DMS114 treated with DMSO at 0.1 percent for 48 hours (cell line): Measurements from ENCODE around the gene NHSL2.

Experiments used
- DNase-seq: peaks from one replicate; lab custom pipeline; 2025; ENCODE audit not compliant: unreplicated experiment; lab: John Stamatoyannopoulos, UW

NHSL2 gene

GRCh38 chrX:72102126-72102525, 191.5 kb downstream of the NHSL2 start:
- no peak for DNase-seq

GRCh38 chrX:72102760-72103159, 192.1 kb downstream of the NHSL2 start:
- DNase-seq = no peak

GRCh38 chrX:72105436-72105835, 194.8 kb downstream of the NHSL2 start:
- no peak for DNase-seq

- no peak for DNase-seq
These were observed 196.7 kb downstream of the NHSL2 start for GRCh38 chrX:72107320-72107719.

- no peak for DNase-seq
These were observed 197.4 kb downstream of the NHSL2 start for GRCh38 chrX:72107841-72108595.

GRCh38 chrX:72108666-72109065, 198.0 kb downstream of the NHSL2 start:
- no peak for DNase-seq

GRCh38 chrX:72110051-72110875, 199.6 kb downstream of the NHSL2 start:
- no peak for DNase-seq

GRCh38 chrX:72110876-72111708, 200.4 kb downstream of the NHSL2 start:
- no peak for DNase-seq

- DNase-seq = no peak
These were observed 202.8 kb downstream of the NHSL2 start for GRCh38 chrX:72113461-72113860.

- no peak for DNase-seq
These were observed 203.7 kb downstream of the NHSL2 start for GRCh38 chrX:72114306-72114705.

- no peak for DNase-seq
These were observed 204.2 kb downstream of the NHSL2 start for GRCh38 chrX:72114807-72115206.

GRCh38 chrX:72115380-72115779, 204.7 kb downstream of the NHSL2 start:
- DNase-seq = no peak

GRCh38 chrX:72117636-72118210, 207.1 kb downstream of the NHSL2 start:
- no peak for DNase-seq

- DNase-seq = no peak
These were observed 210.2 kb downstream of the NHSL2 start for GRCh38 chrX:72120837-72121236.

GRCh38 chrX:72121383-72121782, 210.7 kb downstream of the NHSL2 start:
- DNase-seq = no peak

- DNase-seq = no peak
These were observed 212.1 kb downstream of the NHSL2 start for GRCh38 chrX:72122621-72123337.

GRCh38 chrX:72123471-72124185, 213.0 kb downstream of the NHSL2 start:
- no peak for DNase-seq

GRCh38 chrX:72124540-72125201, 214.0 kb downstream of the NHSL2 start:
- DNase-seq = no peak

GRCh38 chrX:72125331-72126047, 214.8 kb downstream of the NHSL2 start:
- no peak for DNase-seq
